Hematopoietic multipotent progenitor cell treated with erythropoietin and hydrocortisone succinate and interleukin-3 and kit ligand, for 4 days (in vitro differentiated cells): Measurements from ENCODE around the gene NFATC3.

Experiments used
- DNase-seq: peaks from one replicate; pipeline ENCODE4 v3.0.0-alpha.2; 2015

The NFATC3 gene

DNA sequence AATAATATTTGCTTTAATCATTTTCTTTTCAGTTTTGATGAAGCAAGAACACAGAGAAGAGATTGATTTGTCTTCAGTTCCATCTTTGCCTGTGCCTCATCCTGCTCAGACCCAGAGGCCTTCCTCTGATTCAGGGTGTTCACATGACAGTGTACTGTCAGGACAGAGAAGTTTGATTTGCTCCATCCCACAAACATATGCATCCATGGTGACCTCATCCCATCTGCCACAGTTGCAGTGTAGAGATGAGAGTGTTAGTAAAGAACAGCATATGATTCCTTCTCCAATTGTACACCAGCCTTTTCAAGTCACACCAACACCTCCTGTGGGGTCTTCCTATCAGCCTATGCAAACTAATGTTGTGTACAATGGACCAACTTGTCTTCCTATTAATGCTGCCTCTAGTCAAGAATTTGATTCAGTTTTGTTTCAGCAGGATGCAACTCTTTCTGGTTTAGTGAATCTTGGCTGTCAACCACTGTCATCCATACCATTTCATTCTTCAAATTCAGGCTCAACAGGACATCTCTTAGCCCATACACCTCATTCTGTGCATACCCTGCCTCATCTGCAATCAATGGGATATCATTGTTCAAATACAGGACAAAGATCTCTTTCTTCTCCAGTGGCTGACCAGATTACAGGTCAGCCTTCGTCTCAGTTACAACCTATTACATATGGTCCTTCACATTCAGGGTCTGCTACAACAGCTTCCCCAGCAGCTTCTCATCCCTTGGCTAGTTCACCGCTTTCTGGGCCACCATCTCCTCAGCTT, 105.8 kb downstream of the NFATC3 start:
- DNase-seq = no peak

DNA sequence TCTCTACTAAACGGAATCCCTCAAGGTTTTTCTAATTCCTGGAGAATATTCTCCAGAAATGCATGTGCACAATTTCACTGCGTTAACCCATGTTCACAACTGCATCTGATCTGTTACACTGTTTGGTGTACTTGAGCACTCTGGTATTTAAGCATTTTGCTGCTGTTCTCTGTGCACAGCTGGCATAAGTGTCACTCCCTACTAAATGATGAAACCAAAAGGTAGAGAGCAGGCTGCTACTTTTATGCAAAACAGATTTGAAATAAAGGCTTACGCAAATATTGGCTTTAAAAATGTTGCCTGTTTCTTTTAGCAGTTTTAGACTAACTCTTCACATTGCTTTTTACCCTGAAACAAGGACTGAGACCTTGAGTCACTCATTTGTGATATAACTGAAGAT, 109.1 kb downstream of the NFATC3 start:
- no peak for DNase-seq

DNA sequence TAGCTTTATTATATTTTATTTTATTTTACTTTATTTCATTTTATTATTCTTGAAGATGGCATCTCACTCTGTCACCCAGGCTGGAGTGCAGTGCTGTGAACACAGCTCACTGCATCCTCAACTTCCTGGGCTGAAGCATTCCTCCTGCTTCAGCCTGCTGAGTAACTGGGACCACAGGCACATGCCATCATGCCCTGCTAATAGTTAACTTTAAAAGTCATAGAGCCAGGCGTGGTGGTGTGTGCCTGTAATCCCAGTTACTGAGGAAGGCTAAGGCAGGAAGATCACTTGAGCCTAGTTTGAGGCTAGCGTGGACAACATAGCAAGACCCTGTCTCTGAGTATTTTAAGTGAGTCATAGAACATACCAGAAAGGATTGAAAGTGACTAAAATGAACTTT, 112.1 kb downstream of the NFATC3 start:
- no peak for DNase-seq

DNA sequence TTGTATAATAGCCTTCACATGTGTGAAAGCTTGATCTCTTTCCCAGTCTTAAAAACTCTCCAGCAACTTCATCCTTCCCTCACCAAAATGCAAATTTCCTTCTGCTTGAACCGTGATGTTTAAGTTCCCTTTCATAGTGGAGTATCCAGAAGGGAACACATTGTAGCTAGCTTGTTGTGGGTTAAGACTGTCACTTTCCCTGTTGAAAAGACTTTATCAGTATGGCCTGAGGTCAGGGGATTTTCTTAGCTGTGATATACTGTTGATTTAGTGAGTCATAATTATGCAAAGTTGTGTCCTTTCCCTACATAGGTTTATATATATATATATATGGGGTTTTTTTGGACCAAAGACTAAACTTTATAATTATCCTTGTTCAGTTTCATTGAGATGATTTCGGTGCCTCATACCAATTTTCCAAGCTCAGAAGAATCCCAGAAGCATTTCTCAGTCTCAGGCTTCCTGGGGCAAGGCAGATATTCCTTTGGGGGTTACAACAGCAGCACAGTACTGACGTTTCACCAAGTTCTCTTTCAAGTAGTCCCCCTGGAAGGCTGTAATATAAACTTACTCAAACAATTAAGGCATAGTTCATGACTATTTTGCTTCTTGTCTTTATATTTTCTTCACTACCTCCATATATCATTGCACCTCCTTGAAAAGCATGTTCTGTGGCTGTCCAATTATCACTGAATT, 115.1 kb downstream of the NFATC3 start:
- DNase-seq = peak; percentile 10

DNA sequence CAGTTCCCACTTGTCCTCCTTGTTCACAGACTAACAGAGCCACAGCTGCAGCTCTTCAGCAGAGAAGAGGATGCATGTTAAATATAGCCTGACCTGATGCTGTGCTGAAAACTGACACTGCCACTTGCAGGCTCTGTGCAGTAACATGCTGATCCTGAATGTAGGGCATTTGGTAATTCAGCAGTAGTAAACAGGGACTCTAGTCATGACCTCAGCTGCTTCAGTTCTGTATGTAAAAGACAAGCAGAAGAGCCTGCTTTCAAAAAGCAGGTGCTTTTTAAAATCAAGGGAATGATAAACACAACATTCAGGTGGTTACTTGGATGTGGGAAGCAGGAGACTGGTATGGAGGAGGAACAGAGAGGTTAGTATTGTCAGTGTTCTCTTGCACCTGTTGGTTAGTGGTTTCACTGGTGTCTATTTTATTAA, 116.9 kb downstream of the NFATC3 start:
- DNase-seq = no peak

DNA sequence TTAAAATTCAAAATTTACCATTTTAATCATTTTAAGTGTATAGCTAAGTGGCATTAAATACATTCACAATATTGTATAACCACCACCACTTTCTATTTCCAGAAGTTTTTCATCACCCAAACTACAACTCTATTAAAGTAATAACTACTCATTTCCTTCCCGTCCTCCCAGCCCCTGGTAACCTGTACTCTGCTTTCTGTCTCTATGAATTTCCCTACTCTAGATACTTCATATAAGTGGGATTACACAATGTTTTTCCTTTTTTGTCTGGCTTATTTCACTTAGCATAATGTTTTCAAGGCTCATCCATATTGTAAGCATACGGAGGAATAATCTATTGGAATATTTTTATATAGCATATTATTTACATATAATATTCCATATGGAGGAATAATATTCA, 121.1 kb downstream of the NFATC3 start:
- no peak for DNase-seq

DNA sequence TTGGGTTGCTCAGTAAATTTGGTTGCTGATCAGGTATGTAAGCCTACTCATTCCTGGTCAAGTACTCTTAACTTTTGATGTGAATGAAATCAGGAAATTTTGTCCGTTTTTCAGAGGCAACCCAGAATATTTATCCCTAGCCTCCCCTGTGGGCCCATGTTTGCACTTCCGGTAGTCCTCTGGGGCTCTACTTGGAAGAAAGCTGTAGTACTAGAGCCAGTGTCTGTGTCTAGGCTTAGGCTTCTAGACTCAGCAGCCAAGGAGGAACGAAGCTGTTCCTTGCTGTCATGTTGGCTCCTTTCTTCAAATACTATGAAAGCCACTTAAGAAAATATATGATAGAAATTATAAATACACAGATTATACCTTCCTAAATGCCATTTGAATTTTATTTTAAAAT, 129.6 kb downstream of the NFATC3 start:
- no peak for DNase-seq

DNA sequence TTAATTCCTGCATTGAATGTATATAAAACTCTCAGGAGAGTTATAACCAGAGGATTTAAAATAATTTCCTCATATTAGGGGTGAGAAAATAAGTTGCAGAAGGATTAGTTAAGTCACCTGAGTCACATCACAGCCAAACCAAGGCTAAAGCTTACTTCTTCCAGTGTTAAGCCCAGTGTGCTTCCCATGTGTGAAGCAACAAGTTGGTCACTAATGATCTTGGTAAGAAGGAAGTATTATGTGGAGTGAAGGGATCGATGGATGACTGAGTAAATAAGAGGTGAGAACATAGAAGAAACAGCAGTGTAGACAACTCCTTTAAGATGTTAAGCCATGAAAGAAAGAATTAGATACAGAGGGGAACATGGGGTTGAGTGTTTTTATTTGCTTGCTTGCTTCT, 130.1 kb downstream of the NFATC3 start:
- no peak for DNase-seq

DNA sequence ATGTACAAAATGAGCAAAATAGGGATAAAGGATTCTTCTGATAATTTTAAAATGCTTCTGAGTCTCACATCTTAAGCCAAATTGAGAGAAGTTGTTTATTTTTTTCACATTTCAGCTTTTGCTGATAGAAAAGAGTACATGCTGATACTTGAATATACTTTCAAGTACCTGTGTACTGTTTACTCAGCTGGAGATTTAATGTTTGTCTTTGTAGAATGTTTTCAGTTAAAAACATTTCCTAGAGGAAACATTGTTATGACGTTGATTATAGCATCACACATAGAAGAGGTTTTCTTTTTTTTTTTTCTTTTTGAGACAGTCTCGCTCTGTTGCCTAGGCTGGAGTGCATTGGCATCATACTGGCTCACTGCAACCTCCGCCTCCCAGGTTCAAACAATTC, 131.1 kb downstream of the NFATC3 start:
- DNase-seq = no peak

DNA sequence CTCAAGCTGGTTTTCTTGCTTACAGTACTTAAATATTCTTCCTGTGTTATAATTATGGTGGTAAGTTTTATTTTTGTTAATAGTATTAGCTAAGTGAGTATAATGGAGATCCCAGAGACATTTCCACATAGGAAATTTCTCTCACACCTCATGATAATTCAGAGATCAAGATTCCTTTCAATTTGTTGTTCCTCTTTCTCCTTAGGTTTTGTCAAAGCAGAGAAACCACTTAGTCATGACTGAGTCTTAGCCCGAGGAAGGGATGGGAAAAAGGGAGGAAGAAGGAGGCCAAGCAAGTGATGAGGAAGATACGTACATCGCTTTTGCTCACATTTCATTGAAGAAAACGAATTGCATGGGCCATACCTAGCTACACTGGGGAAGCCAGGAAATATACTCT, 132.3 kb downstream of the NFATC3 start:
- DNase-seq = no peak

DNA sequence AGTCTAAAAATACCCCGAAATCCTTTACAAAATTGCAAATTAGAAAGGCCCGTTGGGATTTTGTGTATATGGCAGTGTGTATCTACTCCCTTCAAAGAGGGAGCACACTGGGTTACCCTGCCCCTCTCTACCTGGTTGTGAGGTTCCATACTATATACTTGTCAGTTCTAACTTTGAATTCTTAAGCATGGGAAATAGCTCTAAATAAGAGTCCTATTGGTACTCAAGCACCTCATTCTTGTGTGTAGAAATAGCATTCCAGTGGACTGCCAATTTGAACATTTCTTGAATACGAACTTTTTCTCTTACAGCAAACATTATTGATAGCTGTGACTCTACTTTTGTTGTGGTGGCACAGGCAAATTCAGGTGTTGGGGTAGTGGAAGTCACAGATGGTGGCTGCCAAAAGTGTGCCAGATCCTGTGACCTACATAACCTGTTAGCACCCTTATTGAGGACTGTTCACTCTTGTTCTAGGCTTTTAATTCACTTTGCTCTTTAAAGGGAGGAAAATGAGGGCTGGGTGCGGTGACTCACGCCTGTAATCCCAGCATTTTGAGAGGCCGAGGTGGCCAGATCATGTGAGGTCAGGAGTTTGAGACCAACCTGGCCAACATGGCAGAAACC, 134.7 kb downstream of the NFATC3 start:
- no peak for DNase-seq

DNA sequence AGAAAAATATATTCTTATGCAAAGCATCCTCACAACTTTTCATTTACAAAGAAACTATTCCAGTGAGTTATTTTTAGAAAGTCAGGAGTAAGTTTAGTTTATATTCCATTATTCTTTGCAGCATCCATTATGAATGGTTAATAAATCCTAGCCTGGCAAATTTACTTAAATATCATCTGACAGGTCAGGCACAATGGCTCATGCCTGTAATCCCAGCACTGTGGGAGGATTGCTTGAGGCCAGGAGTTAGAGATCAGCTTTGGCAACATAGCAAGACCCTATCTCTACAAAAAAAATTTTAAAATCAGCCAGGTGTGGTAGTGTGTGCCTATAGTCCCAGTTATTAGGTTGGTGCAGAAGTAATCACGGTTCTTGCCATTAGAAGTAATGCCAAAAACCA, 137.9 kb downstream of the NFATC3 start:
- DNase-seq = no peak

DNA sequence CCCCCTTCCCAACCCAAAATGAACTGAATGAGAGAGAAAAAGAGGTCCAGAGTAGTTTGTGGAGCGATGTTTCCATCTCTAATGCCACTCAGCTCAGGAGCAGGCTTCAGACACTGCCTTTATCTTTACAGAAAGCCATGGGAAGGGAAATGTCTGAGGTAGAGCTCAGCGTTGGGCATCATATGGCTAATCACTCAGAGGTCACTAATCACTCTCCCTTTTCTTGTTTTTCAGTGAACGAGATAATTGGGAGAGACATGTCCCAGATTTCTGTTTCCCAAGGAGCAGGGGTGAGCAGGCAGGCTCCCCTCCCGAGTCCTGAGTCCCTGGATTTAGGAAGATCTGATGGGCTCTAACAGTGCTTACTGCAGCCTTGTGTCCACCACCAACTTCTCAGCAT, 140.9 kb downstream of the NFATC3 start:
- DNase-seq = no peak

DNA sequence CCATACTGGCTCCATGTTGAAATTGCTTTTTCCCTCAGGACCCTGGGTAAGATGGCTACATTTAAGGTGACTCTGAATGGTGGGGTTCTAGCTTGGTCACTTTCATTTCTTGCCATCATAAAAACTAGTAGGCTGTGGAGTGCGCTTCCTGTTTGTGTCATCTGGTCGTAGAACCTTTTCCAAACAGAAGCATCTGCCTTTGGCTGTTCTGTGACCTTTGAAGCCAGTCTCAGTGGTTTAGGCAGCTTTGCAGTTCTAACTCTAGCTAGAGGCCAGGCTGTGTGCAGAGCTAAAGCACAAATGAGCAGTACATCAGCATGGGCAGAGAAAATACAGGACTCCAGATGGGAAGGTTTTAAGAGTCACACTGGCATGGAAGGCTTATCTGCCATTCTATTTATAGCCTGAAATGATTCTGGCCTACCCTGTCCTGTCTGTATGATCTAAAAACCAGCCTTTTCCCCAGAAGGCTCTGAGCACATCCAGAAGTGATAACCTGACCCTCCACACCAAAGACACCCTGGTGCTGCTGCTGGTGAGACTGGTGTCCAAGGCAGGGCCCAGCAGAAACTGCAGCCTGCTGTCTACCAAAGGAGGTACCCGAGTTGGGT, 142.1 kb downstream of the NFATC3 start:
- no peak for DNase-seq

DNA sequence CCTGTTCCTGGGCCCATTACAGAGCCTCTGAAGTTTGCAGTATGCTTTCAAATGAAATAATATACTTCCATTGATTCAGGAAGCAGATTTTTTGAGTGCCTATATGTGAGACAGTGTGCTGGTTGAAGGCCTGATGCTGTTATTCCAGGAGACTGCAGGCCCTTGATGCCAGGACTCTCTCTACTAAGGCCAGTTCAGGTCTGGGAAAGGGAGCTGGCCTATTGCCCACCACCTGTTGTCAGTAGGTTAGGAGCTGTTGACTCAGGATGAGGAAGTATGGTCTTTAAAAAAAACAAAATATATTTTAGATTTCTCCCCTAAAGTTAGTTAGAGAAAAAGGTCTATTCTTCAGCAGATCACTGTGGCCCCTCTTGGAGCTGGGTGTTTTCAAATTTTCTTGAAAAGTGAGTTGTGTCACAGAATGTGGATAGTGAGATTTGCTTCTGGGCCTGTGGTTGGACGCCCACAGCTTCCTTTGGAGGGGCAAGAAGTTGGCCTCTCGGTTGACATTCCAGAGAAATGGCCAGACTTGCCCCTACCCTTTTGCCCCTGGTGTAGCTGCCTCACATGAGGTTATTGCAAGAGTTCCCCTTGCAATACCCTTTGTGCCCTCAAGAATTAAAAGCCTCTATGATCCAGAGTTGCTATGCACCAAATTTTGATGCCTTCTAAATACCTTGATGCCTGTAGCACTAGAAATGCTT, 142.8 kb downstream of the NFATC3 start:
- peak; percentile 38 for DNase-seq

DNA sequence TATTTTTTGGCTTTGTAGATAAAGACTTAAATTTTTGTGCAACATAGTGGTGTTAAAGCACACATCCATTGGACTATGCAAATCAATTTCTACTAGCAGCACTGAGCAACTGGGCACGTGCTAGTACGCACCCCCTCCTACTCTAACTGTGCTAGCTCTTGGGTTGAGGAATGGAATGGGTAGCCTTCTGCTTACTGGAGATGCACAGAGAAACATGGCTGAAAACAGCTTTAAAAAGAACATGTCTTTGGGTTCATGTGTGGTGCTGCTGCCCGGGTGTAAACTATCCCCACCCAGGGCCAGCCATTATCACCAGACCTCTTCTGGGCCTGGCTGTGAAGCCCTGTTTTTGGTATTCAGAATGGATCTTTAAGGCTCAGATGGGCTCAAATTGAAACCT, 143.5 kb downstream of the NFATC3 start:
- DNase-seq = no peak

DNA sequence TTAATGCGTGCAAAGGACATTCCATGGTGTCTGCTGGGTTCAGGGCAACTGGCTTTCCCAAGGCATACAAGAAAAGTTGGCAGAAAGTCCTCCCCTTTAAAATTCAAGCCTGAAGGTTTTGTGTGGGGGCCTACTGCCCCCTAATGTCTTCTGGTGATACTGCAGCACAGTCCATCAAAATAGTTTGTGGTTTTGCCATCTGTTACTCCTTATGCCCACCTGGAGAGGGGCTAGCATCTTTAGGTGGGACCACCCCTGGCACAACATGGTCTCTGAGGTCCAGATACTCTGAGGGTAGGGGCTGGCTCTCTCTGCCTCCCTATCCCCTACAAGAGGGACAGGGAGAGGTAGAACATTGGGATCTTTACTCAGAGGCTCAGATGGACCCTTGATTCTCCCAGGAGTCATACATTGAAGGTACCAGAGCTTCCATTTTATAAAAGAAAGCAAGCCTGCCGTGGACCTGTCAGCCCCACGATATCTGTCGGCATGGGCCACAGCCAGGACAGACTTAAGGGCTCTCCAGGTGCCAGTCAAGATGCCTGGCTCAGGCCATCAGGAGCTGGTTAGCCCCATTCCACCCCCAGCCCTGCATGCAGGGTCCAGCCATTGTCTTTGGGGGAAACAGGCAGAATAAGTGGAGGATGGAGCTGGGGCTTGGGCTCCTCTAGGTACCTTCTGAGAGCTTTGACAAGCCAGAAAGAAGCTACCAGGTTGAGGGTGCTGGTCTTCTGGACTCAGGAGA, 144.4 kb downstream of the NFATC3 start:
- DNase-seq = peak; percentile 78

DNA sequence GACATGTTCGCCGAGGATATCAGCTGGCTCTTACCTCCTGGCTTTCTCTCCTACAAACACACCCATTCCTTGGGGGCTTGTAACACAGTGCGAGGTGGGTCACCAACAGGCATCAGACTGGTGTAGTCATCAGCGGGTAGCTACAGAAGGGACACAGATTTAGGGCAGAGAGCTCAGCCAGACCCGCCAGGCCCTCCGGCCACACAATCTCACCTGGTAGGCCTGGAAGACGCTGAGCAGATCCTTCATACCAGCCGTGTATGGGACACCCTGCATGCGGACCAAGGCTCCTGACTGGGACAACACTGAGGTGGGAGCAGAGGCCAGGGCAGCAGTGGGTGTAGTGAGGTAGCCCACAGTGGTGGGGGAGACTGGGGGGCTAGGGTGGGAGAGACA, 145.0 kb downstream of the NFATC3 start:
- no peak for DNase-seq

DNA sequence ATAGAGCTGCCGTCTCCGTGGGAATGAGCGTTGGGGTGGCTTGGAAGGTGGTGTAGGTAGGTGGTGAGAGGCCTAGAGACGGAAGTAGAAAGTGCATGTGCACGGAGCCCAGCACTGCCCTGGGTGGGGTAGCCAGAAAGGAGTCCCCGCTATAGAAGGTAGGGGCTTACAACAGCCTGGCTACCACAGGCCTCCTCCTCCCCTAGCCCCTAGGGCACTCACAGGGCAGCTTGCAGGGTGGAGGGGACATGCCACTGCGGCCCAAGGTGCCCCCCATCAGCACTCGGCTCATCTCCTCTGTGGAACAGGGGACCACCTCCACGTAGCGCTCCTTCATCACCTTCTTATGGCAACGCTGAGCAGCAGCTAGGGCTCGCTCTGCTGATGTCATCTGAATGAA, 145.8 kb downstream of the NFATC3 start:
- no peak for DNase-seq

DNA sequence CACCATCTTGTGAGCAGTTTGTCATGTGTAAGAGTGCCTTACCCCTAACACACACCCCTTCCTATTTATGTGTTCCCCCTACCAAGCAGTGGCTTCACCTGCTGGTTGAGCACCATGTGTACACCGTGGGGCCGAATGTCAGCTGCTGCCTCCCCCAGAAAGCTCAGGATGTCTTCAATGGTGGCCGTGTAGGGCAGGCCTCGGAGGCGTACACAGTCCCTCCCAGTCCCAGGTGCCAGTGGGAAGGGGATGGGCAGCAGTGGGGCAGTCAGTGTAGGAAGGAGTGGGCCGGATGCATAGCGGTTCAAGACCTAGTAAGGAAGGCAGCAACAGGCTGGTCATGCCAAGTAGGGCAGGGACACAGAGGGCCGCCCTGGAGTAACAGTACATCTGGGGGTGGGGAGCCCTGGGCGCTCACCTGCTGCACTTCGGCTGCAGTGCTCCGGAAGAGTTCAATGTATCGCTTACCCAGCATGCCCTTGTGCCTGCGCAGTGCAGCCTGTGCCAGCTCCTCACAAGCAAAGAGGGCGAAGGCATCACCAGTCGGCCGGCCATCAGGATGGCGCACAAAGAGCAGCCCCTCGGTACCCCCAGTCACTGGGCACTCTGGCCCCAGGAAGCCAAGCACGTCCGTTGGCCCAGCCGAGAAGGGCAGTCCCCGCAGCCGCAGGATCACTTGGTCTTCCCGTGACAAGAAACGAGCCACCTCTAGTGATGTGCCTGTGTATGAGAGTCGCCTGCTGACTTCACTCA, 146.4 kb downstream of the NFATC3 start:
- no peak for DNase-seq

DNA sequence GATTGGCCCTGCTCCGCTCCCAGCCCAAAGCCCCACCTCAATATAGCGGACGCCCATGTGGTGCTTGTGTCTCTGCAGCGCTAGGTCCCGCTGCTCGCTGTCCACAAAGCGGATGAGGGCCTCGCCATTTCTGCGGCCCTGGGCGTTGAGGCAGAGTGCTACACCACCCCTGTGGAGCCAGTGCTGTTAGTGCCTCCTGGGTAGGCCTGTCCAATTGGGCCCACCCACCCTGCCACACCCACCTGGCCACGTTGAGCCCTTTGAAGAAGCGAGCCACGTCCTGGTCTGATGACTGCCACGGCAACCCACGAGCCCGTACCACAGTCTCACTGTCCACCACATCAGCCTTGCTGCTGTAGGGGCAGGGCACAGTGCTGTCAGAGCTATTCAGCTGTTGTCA, 147.2 kb downstream of the NFATC3 start:
- no peak for DNase-seq
